Glutamatergic neuron (in vitro differentiated cells): ENCODE data around the gene TULP1. TPM values are rescaled to one million over a fixed set of nuclear protein-coding genes. Genes with fewer than 3 reads are reported as not detected.

Experiments used
- DNase-seq: peaks from one replicate; pipeline ENCODE4 v3.0.0; 2022
- H3K27ac Mint-ChIP-seq: one replicate; pipeline ENCODE4 v1.8.0; 2020; ENCODE audit warnings: mild to moderate bottlenecking, mixed read lengths, inconsistent platforms; ENCODE audit not compliant: unreplicated experiment
- H3K27me3 Mint-ChIP-seq: one replicate; pipeline ENCODE4 v1.8.0; 2020; ENCODE audit warnings: mild to moderate bottlenecking, moderate library complexity, mixed read lengths, inconsistent platforms; ENCODE audit not compliant: unreplicated experiment
- H3K36me3 Mint-ChIP-seq: one replicate; pipeline ENCODE4 v1.8.0; 2020; ENCODE audit warnings: mild to moderate bottlenecking, mixed read lengths, inconsistent platforms; ENCODE audit not compliant: unreplicated experiment
- H3K4me1 Mint-ChIP-seq: one replicate; pipeline ENCODE4 v1.8.0; 2020; ENCODE audit warnings: mild to moderate bottlenecking, low read depth, mixed read lengths, inconsistent platforms; ENCODE audit not compliant: unreplicated experiment
- H3K4me3 Mint-ChIP-seq: one replicate; pipeline ENCODE4 v1.8.0; 2020; ENCODE audit warnings: mild to moderate bottlenecking, mixed read lengths, inconsistent platforms; ENCODE audit not compliant: unreplicated experiment
- H3K9me3 Mint-ChIP-seq: one replicate; pipeline ENCODE4 v1.8.0; 2020; ENCODE audit warnings: mild to moderate bottlenecking, moderate library complexity, mixed read lengths, inconsistent platforms; ENCODE audit not compliant: unreplicated experiment
- total RNA-seq: library from RNA; stranded (reverse); fragmentation: NEBNext Ultra II Directional; extraction: Animal tissue kit (Norgen Biotek cat#: 25700); gene quantifications from one replicate; pipeline ENCODE4 v1.2.1, GENCODE V29; 2021; ENCODE audit not compliant: unreplicated experiment
- TF ChIP-seq, protein P1 (sequence below): fragments of 200-600 bp; sonication (generic); IDR thresholded peaks from one replicate; pipeline ENCODE4 v1.5.0; 2021; ENCODE audit not compliant: partially characterized antibody, unreplicated experiment

The TULP1 gene
- total RNA-seq, 1 donor from 2014 or later = not detected

DNA sequence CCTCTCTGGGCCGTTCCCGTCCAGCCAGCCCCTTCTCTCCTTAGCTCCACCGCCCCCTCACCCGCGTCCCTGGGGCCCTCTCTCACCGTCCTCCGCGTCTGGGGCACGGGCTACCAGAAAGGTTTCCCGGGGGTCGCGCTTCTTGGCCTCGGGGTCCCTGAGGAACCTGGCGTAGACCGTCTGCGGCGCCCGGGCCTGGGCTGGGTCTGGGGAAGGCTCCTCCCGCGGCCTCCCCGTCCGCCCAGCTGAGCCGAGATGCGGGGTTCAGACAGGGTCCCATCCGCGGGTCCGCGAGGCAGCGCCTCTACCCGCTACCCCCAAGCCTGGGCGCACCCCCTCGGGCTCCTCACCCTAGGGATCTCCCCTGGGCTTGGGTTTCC, 1.1 kb downstream of the TULP1 start:
- DNase-seq = no peak
- TF ChIP-seq, protein P1, sequence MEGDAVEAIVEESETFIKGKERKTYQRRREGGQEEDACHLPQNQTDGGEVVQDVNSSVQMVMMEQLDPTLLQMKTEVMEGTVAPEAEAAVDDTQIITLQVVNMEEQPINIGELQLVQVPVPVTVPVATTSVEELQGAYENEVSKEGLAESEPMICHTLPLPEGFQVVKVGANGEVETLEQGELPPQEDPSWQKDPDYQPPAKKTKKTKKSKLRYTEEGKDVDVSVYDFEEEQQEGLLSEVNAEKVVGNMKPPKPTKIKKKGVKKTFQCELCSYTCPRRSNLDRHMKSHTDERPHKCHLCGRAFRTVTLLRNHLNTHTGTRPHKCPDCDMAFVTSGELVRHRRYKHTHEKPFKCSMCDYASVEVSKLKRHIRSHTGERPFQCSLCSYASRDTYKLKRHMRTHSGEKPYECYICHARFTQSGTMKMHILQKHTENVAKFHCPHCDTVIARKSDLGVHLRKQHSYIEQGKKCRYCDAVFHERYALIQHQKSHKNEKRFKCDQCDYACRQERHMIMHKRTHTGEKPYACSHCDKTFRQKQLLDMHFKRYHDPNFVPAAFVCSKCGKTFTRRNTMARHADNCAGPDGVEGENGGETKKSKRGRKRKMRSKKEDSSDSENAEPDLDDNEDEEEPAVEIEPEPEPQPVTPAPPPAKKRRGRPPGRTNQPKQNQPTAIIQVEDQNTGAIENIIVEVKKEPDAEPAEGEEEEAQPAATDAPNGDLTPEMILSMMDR = no peak
- Mint-ChIP-seq H3K27me3 (peaks cover 9% of the 10 kb centered on the region), H3K27ac (no peak overlapping the region), H3K4me3 (peak overlapping the region; percentile 25), H3K36me3 (no peaks in the 10 kb centered on the region), H3K9me3 (peaks cover 4% of the 10 kb centered on the region), H3K4me1 (peaks cover 9% of the 10 kb centered on the region)

DNA sequence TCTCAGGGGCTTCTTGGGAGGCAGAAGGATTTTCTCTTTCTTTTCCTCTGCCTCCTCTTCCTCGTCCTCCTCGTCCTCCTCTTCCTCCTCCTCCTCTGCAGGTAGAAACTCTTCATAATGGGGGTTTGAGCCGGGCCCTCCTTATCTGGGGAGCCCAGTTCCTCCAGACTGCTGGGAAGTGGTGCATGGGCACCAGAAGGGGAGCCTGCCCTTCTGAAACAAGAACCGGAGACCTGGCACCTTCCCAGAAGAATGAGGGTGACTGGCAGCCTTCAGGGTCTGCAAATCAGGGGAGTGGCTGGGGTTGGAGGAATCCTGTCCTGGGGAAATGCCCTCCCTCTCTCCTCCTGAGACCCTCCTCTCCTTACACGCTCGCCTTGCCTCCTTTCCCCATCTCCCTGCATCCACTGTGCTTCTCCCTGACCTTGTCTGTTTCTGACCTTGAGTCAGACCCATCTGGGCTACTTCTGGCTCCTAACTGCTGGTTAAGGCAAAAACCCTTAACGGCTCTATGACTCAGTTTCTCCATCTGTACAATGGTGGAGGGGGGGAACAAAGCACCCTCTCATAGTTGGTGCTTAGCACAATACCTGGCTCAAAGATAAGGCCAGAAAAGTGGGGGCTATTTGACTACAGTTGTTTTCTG, 1.7 kb downstream of the TULP1 start:
- Mint-ChIP-seq H3K9me3 (peaks cover 4% of the 10 kb centered on the region), H3K4me3 (peak overlapping the region; percentile 25), H3K27ac (no peak overlapping the region), H3K4me1 (peaks cover 9% of the 10 kb centered on the region), H3K27me3 (peaks cover 9% of the 10 kb centered on the region), H3K36me3 (no peaks in the 10 kb centered on the region)
- no peak for DNase-seq
- TF ChIP-seq, protein P1 = no peak

DNA sequence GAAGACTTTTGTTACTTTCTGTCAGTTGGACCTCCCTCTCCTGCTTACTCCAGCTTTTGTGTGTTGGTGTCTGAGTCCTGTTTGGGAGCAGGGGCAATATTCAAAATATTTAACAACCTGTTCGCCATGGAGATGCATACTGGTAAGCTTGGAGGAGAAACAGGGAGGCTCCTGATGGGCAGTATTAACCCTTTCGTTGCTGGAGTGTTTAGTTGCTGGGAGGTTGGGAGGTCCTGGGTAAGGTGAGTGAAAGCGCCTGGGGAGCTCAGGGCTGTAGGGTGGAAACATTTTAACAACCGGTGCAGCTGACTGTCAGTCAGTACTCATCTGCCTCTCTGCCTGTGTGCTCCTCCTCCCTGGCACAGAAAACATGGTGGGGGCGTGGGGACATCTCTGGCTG, 4.2 kb downstream of the TULP1 start:
- Mint-ChIP-seq H3K27ac (no peak overlapping the region), H3K4me1 (peaks cover 9% of the 10 kb centered on the region), H3K36me3 (no peaks in the 10 kb centered on the region), H3K4me3 (no peak overlapping the region), H3K9me3 (peaks cover 4% of the 10 kb centered on the region), H3K27me3 (peaks cover 9% of the 10 kb centered on the region)
- DNase-seq = no peak
- TF ChIP-seq, protein P1 = no peak

DNA sequence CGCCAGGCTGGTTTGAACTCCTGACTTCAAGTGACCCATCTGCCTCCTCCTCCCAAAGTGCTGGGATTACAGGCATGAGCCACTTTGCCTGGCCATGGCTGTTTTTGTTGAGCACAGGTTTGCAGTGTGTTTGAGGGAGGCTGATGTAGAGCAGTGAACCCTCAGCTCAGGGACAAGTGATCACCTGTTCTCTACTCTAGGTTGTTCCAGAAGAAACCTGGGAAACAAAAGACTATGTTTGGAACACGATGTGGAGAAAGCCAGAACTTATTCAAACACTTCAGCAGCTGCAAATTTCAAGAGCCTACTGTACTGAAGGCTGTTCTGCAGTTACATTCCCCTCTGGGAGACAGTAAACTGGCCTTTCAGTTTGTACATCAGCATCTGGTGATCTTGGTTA, 4.7 kb downstream of the TULP1 start:
- TF ChIP-seq, protein P1 = no peak
- peak overlapping the region; percentile 12 for H3K27ac Mint-ChIP-seq
- DNase-seq = no peak
- H3K4me1 Mint-ChIP-seq = peaks cover 9% of the 10 kb centered on the region
- peaks cover 4% of the 10 kb centered on the region for H3K9me3 Mint-ChIP-seq
- H3K36me3 Mint-ChIP-seq = no peaks in the 10 kb centered on the region
- H3K27me3 Mint-ChIP-seq = peaks cover 9% of the 10 kb centered on the region
- no peak overlapping the region for H3K4me3 Mint-ChIP-seq

DNA sequence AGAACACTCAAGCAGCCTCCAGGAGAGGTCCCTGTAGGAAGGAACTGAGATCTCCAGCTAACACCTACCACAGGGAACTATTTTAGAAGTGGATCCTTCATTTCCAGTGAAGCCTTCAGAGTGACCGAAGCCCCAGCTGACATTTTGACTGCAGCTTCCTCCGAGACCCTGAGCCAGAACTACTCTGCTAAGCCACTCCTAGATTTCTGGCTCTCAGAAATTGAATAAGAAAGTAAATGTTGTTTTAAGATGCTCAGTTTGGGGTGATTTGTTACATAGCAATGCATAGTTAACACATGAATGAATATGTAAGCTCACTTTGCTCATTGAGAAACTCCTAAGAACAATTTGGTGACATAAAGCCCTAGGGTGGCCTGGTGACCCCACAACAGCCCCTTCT, 5.5 kb downstream of the TULP1 start:
- H3K27ac Mint-ChIP-seq = no peak overlapping the region
- H3K27me3 Mint-ChIP-seq = peaks cover 9% of the 10 kb centered on the region
- H3K9me3 Mint-ChIP-seq = peaks cover 4% of the 10 kb centered on the region
- no peak overlapping the region for H3K4me3 Mint-ChIP-seq
- peaks cover 9% of the 10 kb centered on the region for H3K4me1 Mint-ChIP-seq
- TF ChIP-seq, protein P1 = no peak
- no peaks in the 10 kb centered on the region for H3K36me3 Mint-ChIP-seq
- no peak for DNase-seq
